Coronary artery (tissue), 2 donors: Measurements from ENCODE around the gene HSPA1A.
"Not testable (repeated sequence)": the region's sequence is repeated elsewhere in the genome, so short reads cannot be mapped to it uniquely, and the experiment has no call there.

Source experiments
- DNase-seq: peaks from one replicate; pipeline ENCODE4 v3.0.0-alpha.2; 2017; ENCODE audit warnings: low spot score
- H3K27ac ChIP-seq, 2 donors: fragments of 200-600 bp; sonication (generic); one replicate each; pipeline ENCODE4 v1.5.1; 2016 to 2019
- H3K4me3 ChIP-seq: fragments of 200-600 bp; sonication (generic); 2 replicates; pipeline ENCODE4 v1.5.1; 2016; ENCODE audit warnings: mild to moderate bottlenecking, moderate library complexity
- TF ChIP-seq, protein P1 (sequence below): fragments of 200-600 bp; sonication (generic); IDR thresholded peaks from one replicate; pipeline ENCODE4 v1.5.1; 2019; ENCODE audit warnings: antibody characterized with exemption

The HSPA1A gene

DNA sequence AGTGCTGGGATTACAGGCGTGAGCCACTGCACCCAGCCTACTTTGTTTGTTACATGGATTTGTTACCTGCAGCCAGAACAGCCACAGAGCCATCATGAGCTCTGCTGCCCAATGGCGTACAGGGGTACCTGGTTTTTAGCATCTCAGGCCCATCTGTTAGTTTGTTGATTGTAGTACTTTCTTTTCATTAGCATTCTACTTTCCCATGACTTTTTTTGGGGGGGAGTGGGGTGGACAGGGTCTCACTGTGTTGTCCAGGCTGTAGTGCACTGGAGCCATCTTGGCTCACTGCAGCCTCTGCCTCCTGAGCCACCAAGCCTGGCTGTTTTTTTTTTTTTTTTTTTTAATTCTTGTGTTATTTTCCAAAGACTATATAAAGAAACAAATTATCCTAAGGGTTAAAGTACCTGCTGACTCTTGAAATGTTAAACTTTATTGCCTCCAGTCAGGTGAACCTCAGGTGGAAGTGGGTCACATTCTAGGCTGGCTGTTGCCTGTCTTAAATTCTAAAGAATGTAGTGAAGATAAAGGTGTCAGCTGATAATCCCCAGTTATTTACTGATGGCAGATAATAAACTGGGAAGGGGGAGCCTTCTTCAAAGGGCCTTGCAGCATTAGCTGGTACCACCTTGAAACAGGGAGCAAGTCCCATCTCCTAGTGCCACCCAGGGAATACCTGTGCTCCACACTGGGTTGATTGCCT lies 32.1 kb downstream of the HSPA1A start:
- Histone ChIP-seq H3K27ac (no peak overlapping the region), H3K4me3 (no peak overlapping the region)
- DNase-seq: no peak
- TF ChIP-seq, protein P1, sequence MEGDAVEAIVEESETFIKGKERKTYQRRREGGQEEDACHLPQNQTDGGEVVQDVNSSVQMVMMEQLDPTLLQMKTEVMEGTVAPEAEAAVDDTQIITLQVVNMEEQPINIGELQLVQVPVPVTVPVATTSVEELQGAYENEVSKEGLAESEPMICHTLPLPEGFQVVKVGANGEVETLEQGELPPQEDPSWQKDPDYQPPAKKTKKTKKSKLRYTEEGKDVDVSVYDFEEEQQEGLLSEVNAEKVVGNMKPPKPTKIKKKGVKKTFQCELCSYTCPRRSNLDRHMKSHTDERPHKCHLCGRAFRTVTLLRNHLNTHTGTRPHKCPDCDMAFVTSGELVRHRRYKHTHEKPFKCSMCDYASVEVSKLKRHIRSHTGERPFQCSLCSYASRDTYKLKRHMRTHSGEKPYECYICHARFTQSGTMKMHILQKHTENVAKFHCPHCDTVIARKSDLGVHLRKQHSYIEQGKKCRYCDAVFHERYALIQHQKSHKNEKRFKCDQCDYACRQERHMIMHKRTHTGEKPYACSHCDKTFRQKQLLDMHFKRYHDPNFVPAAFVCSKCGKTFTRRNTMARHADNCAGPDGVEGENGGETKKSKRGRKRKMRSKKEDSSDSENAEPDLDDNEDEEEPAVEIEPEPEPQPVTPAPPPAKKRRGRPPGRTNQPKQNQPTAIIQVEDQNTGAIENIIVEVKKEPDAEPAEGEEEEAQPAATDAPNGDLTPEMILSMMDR: no peak

DNA sequence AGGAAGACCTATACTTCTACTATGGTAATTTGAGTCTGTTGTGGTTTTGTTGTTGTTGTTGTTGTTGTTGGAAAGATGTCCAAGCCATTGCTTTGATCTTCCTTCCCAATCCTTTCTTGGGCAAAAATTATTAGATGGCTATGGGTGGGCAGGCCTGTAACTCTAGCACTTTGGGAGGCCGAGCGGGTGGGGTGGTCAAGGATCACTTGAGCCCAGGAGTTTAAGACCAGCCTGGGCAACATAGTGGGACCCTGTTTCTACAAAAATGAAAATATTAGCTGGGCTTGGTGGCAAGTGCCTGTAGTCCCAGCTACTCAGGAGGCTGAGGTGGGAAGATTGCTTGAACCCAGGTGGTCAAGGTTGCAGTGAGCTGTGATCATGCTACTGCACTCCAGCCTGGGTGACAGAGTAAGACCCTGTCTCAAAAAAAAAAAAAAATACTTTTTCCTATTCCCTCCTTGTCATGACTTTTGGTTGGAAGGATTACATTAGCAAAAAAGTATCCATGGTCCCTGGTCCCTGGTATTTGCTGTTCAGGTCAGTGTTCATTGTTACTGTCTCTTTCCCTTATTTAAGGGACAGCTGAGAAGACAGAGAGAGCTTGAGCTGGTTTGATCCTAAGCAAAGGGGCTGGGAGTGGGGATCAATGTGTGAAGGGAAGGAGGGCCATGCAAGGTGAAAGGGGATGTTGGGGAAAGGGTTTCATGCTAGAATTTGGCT lies 35.6 kb downstream of the HSPA1A start:
- TF ChIP-seq, protein P1: no peak
- Histone ChIP-seq H3K4me3 (no peak overlapping the region), H3K27ac (no peak overlapping the region)
- no peak for DNase-seq

DNA sequence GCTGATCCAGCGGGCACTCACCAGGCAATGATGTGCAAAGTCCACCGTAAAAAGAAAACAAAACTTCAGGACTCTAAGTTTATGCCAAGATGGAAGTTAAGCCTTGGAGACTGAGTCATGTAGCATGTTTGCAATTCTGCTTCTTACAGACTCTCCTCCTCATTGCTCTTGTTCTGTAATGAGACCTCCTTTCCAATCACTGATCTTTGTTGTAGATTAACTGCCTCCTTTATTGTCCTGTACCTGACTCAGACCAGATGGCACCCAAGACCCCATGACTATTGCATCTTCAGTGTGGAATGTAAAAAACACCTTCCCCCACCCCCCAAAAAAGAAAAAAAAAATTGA lies 36.1 kb downstream of the HSPA1A start:
- TF ChIP-seq, protein P1: no peak
- no peak overlapping the region for H3K4me3 ChIP-seq
- no peak for DNase-seq
- H3K27ac ChIP-seq: no peak overlapping the region

DNA sequence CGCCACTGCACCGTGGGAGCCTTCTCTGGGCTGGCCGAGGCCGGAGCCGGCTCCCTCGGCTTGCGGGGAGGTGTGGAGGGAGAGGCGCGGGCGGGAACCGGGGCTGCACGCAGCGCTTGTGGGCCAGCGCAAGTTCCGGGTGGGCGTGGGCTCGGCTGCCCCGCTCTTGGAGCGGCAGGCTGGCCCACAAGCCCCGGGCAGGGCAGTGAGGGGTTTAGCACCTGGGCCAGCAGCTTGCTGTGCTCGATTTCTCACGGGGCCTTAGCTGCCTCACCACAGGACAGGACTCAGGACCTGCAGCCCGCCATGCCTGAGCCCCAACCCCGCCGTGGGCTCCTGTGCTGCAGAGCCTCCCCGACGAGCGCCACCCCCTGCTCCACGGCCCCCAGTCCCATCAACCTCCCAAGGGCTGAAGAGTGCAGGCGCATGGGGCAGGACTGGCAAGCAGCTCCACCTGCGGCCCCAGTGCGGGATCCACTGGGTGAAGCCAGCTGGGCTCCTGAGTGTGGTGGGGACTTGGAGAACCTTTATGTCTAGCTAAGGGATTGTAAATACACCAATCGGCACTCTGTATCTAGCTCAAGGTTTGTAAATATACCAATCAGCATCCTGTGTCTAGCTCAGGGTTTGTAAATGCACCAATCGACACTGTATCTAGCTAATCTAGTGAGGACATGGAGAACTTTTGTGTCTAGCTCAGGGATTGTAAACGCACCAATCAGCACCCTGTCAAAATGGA lies 36.8 kb downstream of the HSPA1A start:
- not testable (repeated sequence) for H3K27ac ChIP-seq

DNA sequence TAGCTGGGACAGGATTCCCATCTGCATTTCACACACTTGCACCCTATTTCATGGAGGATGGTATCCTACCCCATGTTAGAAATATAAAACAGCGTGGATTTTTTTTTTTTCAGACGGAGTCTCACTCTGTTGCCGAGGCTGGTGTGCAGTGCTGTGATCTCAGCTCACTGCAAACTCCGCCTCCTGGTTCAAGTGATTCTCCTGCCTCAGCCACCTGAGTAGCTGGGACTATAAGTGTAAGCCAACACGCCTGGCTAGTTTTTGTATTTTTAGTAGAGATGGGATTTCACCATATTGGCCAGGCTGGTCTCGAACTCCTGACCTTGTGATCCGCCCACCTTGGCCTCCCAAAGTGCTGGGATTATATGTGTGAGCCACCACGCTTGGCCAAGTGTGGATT lies 42.4 kb downstream of the HSPA1A start:
- not testable (repeated sequence) for H3K27ac ChIP-seq, DNase-seq, H3K4me3 ChIP-seq

More for the DNA sequence above, 36.8 kb downstream of the HSPA1A start:
- H3K4me3 ChIP-seq, DNase-seq: not testable (repeated sequence)

DNA sequence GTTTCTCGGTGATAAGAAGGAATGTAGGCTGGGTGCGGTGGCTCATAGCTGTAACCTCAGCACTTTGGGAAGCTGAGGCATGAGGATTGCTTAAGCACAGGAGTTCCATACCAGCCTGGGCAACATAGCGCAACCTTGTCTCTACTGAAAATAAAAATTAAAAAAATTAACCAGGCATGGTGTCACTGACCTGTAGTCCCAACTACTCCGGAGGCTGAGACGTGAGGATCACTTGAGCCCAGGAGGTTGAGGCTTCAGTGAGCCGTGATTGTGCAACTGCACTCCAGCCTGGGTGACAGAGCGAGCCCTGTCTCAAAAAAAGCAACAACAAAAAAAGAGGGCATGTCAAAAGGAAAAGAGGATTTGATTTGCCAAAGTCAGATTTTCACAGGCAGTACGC lies 43.4 kb downstream of the HSPA1A start:
- TF ChIP-seq, protein P1: no peak
- no peak overlapping the region for H3K4me3 ChIP-seq
- H3K27ac ChIP-seq: no peak overlapping the region
- no peak for DNase-seq

DNA sequence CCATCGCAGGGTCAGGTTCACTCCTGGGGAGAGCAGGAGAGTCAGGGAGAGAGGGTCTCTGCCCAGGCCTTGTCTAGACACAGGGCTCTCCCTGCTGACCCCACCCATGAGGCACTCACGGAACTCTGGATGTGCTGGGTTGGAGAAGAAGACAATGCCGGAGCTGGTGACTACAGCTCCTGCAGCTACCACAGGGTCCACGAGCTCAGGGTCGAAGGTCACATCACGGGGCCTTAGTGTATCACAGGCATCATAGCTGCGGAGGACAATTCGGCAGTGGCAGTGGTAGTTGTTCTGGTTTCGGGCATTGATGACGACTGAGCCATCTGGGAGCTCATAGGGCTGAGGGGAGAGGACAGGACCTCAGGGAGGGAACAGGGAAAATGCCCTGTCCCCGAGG lies 44.6 kb downstream of the HSPA1A start:
- no peak overlapping the region for H3K4me3 ChIP-seq
- H3K27ac ChIP-seq: no peak overlapping the region
- no peak for DNase-seq
- TF ChIP-seq, protein P1: no peak

DNA sequence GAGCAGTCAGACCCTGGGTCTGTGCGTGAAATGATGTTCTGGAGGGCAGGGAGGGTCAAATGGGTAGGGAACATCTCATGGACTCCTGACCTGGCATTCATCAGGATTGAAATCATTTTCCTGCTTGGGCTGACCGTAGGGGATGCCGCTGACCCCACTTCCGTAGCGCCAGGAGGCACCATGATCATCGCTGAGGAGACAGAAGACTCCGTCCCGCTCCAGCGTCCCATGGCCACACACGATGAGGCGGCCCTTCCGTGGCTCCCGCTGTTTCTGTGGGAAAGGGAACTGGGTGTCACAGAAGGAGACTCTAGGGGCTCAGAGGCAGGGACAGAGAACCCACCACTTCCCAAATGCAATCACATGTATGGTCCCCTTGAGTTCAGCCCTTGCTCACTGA lies 45.0 kb downstream of the HSPA1A start:
- TF ChIP-seq, protein P1: no peak
- no peak for DNase-seq
- Histone ChIP-seq H3K27ac (no peak overlapping the region), H3K4me3 (no peak overlapping the region)
